ENCODE results near the gene CHST10.
"Not testable (repeated sequence)": the region's sequence is repeated elsewhere in the genome, so short reads cannot be mapped to it uniquely, and the experiment has no call there.

Gene CHST10

GRCh38 chr2:100367163-100367562, 50.3 kb downstream of the CHST10 start:
- no peak overlapping the region for H2AK5ac ChIP-seq (ENCODE audit: low read length, severe bottlenecking)
- no peak overlapping the region for H3K4me3 ChIP-seq (ENCODE audit: insufficient read depth in 1 of 2, low read depth in 1 of 2, low read length in 2 of 2)
- H3K14ac ChIP-seq (ENCODE audit: low read length in 2 of 2) = no peak overlapping the region
- WGBS = 100% methylated on average over 1 of the region's 1 CpG
- H2BK120ac ChIP-seq (ENCODE audit: low read depth, low read length) = no peak overlapping the region
- H3K27ac ChIP-seq (ENCODE audit: low read length, poor library complexity, severe bottlenecking) = no peak overlapping the region
- no peak for DNase-seq
- no peak overlapping the region for H2AFZ ChIP-seq (ENCODE audit: low read depth, low read length)
- H3K36me3 ChIP-seq (ENCODE audit: control insufficient read depth in 1 of 2, insufficient read depth in 2 of 2, low read depth in 1 of 2, low read length in 2 of 2) = no peaks in the 10 kb centered on the region
- H3K79me1 ChIP-seq (replicated peaks; ENCODE audit: low read length, poor library complexity, severe bottlenecking) = no peaks in the 10 kb centered on the region
- peaks cover 0 to 4% of the 10 kb centered on the region in 2 experiments for H3K27me3 ChIP-seq (ENCODE audit: control insufficient read depth in 1 of 2, insufficient read depth in 1 of 2, low read length in 2 of 2)
- no peak overlapping the region for H4K8ac ChIP-seq (ENCODE audit: low read length)
- no peak overlapping the region for H3K23ac ChIP-seq (ENCODE audit: low read length in 2 of 2)
- H3K4me2 ChIP-seq (ENCODE audit: low read length, poor library complexity, severe bottlenecking) = no peak overlapping the region
- H3K9ac ChIP-seq (ENCODE audit: low read length) = no peak overlapping the region
- H3K18ac ChIP-seq (ENCODE audit: low read depth in 1 of 2, low read length in 2 of 2) = no peak overlapping the region
- peaks cover 16% of the 10 kb centered on the region for H3K9me3 ChIP-seq (ENCODE audit: control insufficient read depth, low read length)
- no peak overlapping the region for H2BK12ac ChIP-seq (ENCODE audit: low read length in 2 of 2)
- no peaks in the 10 kb centered on the region for H3K4me1 ChIP-seq (ENCODE audit: control insufficient read depth, insufficient read depth, low read depth, low read length)
- no peak overlapping the region for H3K4ac ChIP-seq (ENCODE audit: low read depth in 1 of 2, low read length in 2 of 2)
- no peak overlapping the region for H2BK15ac ChIP-seq (ENCODE audit: low read depth, poor library complexity, severe bottlenecking)
- no peak overlapping the region for H4K91ac ChIP-seq (ENCODE audit: low read length)
- no peak overlapping the region for H2BK5ac ChIP-seq (ENCODE audit: low read depth, low read length, poor library complexity, severe bottlenecking)

- no peaks in the 10 kb centered on the region for H3K79me1 ChIP-seq (replicated peaks; ENCODE audit: low read length, poor library complexity, severe bottlenecking)
- H2BK12ac ChIP-seq (ENCODE audit: low read length in 2 of 2) = no peak overlapping the region
- H3K9me3 ChIP-seq (ENCODE audit: control insufficient read depth, low read length) = peaks cover 9% of the 10 kb centered on the region
- H3K27me3 ChIP-seq (ENCODE audit: control insufficient read depth in 1 of 2, insufficient read depth in 1 of 2, low read length in 2 of 2) = peaks cover 0 to 4% of the 10 kb centered on the region in 2 experiments
- peak; percentile 37 for DNase-seq
- no peaks in the 10 kb centered on the region for H3K4me1 ChIP-seq (ENCODE audit: control insufficient read depth, insufficient read depth, low read depth, low read length)
- H2BK5ac ChIP-seq (ENCODE audit: low read depth, low read length, poor library complexity, severe bottlenecking) = no peak overlapping the region
- no peak overlapping the region for H4K8ac ChIP-seq (ENCODE audit: low read length)
- no peak overlapping the region for H3K23ac ChIP-seq (ENCODE audit: low read length in 2 of 2)
- H3K18ac ChIP-seq (ENCODE audit: low read depth in 1 of 2, low read length in 2 of 2) = no peak overlapping the region
- no peak overlapping the region for H2BK15ac ChIP-seq (ENCODE audit: low read depth, poor library complexity, severe bottlenecking)
- no peak overlapping the region for H3K9ac ChIP-seq (ENCODE audit: low read length)
- H3K36me3 ChIP-seq (ENCODE audit: control insufficient read depth in 1 of 2, insufficient read depth in 2 of 2, low read depth in 1 of 2, low read length in 2 of 2) = no peaks in the 10 kb centered on the region
- no peak overlapping the region for H3K4ac ChIP-seq (ENCODE audit: low read depth in 1 of 2, low read length in 2 of 2)
- H2BK120ac ChIP-seq (ENCODE audit: low read depth, low read length) = no peak overlapping the region
- no peak overlapping the region for H2AK5ac ChIP-seq (ENCODE audit: low read length, severe bottlenecking)
- H4K91ac ChIP-seq (ENCODE audit: low read length) = no peak overlapping the region
- no peak overlapping the region for H3K27ac ChIP-seq (ENCODE audit: low read length, poor library complexity, severe bottlenecking)
- no peak overlapping the region for H2AFZ ChIP-seq (ENCODE audit: low read depth, low read length)
- no peak overlapping the region for H3K4me3 ChIP-seq (ENCODE audit: insufficient read depth in 1 of 2, low read depth in 1 of 2, low read length in 2 of 2)
- no peak overlapping the region for H3K14ac ChIP-seq (ENCODE audit: low read length in 2 of 2)
- WGBS = 65% methylated on average over 3 of the region's 3 CpGs
- no peak overlapping the region for H3K4me2 ChIP-seq (ENCODE audit: low read length, poor library complexity, severe bottlenecking)
Observed at GRCh38 chr2:100365434-100365833, 52.0 kb downstream of the CHST10 start.

- not testable (repeated sequence) for H3K79me1 ChIP-seq (replicated peaks; ENCODE audit: low read length, poor library complexity, severe bottlenecking); H3K4me3 ChIP-seq (ENCODE audit: insufficient read depth in 1 of 2, low read depth in 1 of 2, low read length in 2 of 2); H3K4me2 ChIP-seq (ENCODE audit: low read length, poor library complexity, severe bottlenecking); H2BK12ac ChIP-seq (ENCODE audit: low read length in 2 of 2); H4K91ac ChIP-seq (ENCODE audit: low read length); H2AK5ac ChIP-seq (ENCODE audit: low read length, severe bottlenecking); H3K4ac ChIP-seq (ENCODE audit: low read depth in 1 of 2, low read length in 2 of 2); H3K36me3 ChIP-seq (ENCODE audit: control insufficient read depth in 1 of 2, insufficient read depth in 2 of 2, low read depth in 1 of 2, low read length in 2 of 2); H3K14ac ChIP-seq (ENCODE audit: low read length in 2 of 2); H3K27ac ChIP-seq (ENCODE audit: low read length, poor library complexity, severe bottlenecking); H3K4me1 ChIP-seq (ENCODE audit: control insufficient read depth, insufficient read depth, low read depth, low read length); H2BK5ac ChIP-seq (ENCODE audit: low read depth, low read length, poor library complexity, severe bottlenecking); H3K27me3 ChIP-seq (ENCODE audit: control insufficient read depth in 1 of 2, insufficient read depth in 1 of 2, low read length in 2 of 2); H3K23ac ChIP-seq (ENCODE audit: low read length in 2 of 2); H3K9ac ChIP-seq (ENCODE audit: low read length); H2BK120ac ChIP-seq (ENCODE audit: low read depth, low read length); DNase-seq; H4K8ac ChIP-seq (ENCODE audit: low read length); H3K9me3 ChIP-seq (ENCODE audit: control insufficient read depth, low read length); H2AFZ ChIP-seq (ENCODE audit: low read depth, low read length); H2BK15ac ChIP-seq (ENCODE audit: low read depth, poor library complexity, severe bottlenecking); H3K18ac ChIP-seq (ENCODE audit: low read depth in 1 of 2, low read length in 2 of 2)
- WGBS = 77% methylated on average over 7 of the region's 7 CpGs
Observed at GRCh38 chr2:100362269-100362668, 55.2 kb downstream of the CHST10 start.

GRCh38 chr2:100359576-100359975, 57.9 kb downstream of the CHST10 start:
- H3K4me1 ChIP-seq (ENCODE audit: control insufficient read depth, insufficient read depth, low read depth, low read length) = no peaks in the 10 kb centered on the region
- DNase-seq = peak; percentile 29
- H3K23ac ChIP-seq (ENCODE audit: low read length in 2 of 2) = no peak overlapping the region

More at GRCh38 chr2:100359576-100359975, 57.9 kb downstream of the CHST10 start:
- no peaks in the 10 kb centered on the region for H3K79me1 ChIP-seq (replicated peaks; ENCODE audit: low read length, poor library complexity, severe bottlenecking)
- no peak overlapping the region for H2BK120ac ChIP-seq (ENCODE audit: low read depth, low read length)
- H4K91ac ChIP-seq (ENCODE audit: low read length) = no peak overlapping the region
- H2BK5ac ChIP-seq (ENCODE audit: low read depth, low read length, poor library complexity, severe bottlenecking) = no peak overlapping the region
- no peak overlapping the region for H3K27ac ChIP-seq (ENCODE audit: low read length, poor library complexity, severe bottlenecking)
- H2AK5ac ChIP-seq (ENCODE audit: low read length, severe bottlenecking) = no peak overlapping the region
- H2BK15ac ChIP-seq (ENCODE audit: low read depth, poor library complexity, severe bottlenecking) = no peak overlapping the region
- no peak overlapping the region for H3K4ac ChIP-seq (ENCODE audit: low read depth in 1 of 2, low read length in 2 of 2)
- no peak overlapping the region for H3K4me2 ChIP-seq (ENCODE audit: low read length, poor library complexity, severe bottlenecking)
- peaks cover 0 to 4% of the 10 kb centered on the region in 2 experiments for H3K27me3 ChIP-seq (ENCODE audit: control insufficient read depth in 1 of 2, insufficient read depth in 1 of 2, low read length in 2 of 2)
- no peaks in the 10 kb centered on the region for H3K36me3 ChIP-seq (ENCODE audit: control insufficient read depth in 1 of 2, insufficient read depth in 2 of 2, low read depth in 1 of 2, low read length in 2 of 2)
- no peak overlapping the region for H3K9ac ChIP-seq (ENCODE audit: low read length)
- H2BK12ac ChIP-seq (ENCODE audit: low read length in 2 of 2) = no peak overlapping the region
- no peak overlapping the region for H3K4me3 ChIP-seq (ENCODE audit: insufficient read depth in 1 of 2, low read depth in 1 of 2, low read length in 2 of 2)
- no peak overlapping the region for H4K8ac ChIP-seq (ENCODE audit: low read length)
- no peak overlapping the region for H3K14ac ChIP-seq (ENCODE audit: low read length in 2 of 2)
- no peak overlapping the region for H3K18ac ChIP-seq (ENCODE audit: low read depth in 1 of 2, low read length in 2 of 2)
- peaks cover 4% of the 10 kb centered on the region for H3K9me3 ChIP-seq (ENCODE audit: control insufficient read depth, low read length)
- no peak overlapping the region for H2AFZ ChIP-seq (ENCODE audit: low read depth, low read length)

Measured in mesenchymal stem cell (in vitro differentiated cells and primary cell).